Esophagus muscularis mucosa (tissue), 4 donors: ENCODE data around the gene PGAP1.

Experiments used
- EP300 ChIP-seq: sonication (generic); formaldehyde crosslinking; IDR thresholded peaks from one replicate; pipeline ENCODE4 v1.6.1; 2017; ENCODE audit warnings: antibody characterized with exemption
- POLR2A ChIP-seq: fragments of 450-650 bp; IDR thresholded peaks from one replicate; pipeline ENCODE4 v1.6.1; 2017; ENCODE audit warnings: antibody characterized with exemption, moderate library complexity, mild to moderate bottlenecking, low read depth
- TF ChIP-seq, protein P1 (sequence below), 3 experiments: fragments of 200-600 bp in 2 of 3; fragments of 450-650 bp in 1 of 3; sonication (generic) in 2 of 3; IDR thresholded peaks; one replicate each; pipeline ENCODE4 v1.5.1; 2017 to 2019; ENCODE audit warnings: antibody characterized with exemption in 3 of 3, mild to moderate bottlenecking in 2 of 3, moderate library complexity in 1 of 3

DNA sequence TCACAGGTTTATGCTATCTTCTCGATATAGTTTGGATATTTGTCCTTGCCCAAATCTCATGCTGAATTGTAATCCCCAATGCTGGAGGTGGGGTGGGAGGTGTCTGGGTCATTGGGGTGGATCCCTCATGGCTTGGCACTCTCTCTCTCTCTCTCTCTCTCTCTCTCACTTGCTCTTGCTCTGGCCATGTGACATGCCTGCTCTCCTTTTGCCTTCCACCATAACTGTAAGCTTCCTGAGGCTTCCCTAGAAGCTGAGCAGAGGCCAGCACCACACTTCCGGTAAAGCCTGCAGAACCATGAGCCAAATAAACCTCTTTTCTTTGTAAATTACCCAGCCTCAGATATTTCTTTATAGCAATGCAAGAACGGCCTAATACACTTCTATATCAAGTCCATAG is 41.3 kb upstream of the PGAP1 start:
- TF ChIP-seq, protein P1, sequence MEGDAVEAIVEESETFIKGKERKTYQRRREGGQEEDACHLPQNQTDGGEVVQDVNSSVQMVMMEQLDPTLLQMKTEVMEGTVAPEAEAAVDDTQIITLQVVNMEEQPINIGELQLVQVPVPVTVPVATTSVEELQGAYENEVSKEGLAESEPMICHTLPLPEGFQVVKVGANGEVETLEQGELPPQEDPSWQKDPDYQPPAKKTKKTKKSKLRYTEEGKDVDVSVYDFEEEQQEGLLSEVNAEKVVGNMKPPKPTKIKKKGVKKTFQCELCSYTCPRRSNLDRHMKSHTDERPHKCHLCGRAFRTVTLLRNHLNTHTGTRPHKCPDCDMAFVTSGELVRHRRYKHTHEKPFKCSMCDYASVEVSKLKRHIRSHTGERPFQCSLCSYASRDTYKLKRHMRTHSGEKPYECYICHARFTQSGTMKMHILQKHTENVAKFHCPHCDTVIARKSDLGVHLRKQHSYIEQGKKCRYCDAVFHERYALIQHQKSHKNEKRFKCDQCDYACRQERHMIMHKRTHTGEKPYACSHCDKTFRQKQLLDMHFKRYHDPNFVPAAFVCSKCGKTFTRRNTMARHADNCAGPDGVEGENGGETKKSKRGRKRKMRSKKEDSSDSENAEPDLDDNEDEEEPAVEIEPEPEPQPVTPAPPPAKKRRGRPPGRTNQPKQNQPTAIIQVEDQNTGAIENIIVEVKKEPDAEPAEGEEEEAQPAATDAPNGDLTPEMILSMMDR (IDR thresholded peaks at IDR 0.05), result no peak
- no peak for TF ChIP-seq EP300
- TF ChIP-seq POLR2A, result no peak
